ENCODE data around the gene KCNQ1OT1. TPM values are rescaled to one million over a fixed set of nuclear protein-coding genes. Genes with fewer than 3 reads are reported as not detected.

KCNQ1OT1 gene
- total RNA-seq, 1 experiment from 2014 or later, result 3.2 TPM

DNA sequence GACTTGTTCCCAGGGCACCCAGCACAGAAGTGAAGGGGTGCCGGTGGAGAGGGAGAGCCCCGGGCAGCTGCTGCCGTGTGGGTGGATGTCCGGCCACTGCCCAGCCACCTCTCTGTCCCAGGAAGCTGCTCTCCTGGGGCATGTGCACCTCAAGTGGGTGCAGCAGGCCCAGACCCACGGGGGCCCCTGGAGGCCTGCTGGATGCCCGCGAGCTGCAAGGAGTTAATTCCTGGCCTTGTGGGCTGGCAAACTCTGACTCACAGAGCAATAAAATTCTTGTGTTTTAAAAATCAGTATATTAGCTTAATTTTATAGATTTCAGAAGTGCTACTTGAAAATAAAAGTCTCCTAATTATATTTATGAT lies 37.4 kb upstream of the KCNQ1OT1 start:
- no peak for DNase-seq (ENCODE audit: low spot score)

DNA sequence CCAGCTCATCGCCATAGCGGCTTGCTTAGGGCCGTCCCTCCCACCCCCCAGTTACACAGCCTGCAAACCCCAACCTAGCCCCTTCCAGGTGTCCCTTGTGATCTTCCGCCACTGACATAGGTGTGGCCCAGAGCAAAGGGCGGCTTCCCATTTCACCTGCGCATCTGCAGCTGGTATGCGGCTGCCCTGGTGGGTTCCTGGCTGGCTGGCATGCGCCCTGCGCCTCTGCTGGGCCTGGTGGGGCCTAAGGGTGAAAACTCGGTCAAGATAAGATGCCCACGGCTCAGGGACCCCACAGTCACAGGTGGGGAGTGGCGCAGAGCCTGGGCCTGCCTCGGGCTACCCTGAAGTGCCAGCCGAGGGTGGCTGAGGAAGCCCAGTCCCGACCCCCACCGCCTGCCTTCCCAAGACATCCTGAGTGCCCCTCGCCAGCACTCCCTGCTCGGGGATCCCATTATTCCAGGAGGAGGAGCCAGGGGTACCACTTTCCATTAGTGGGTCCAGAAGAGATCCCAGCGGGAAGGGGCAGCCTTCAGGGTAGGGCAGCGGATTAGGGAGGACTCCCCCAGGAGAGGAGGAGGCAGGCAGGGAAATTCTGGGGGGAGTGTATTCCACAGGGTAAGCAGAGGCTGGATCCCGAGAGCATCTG lies 36.9 kb upstream of the KCNQ1OT1 start:
- DNase-seq (ENCODE audit: low spot score), result no peak

DNA sequence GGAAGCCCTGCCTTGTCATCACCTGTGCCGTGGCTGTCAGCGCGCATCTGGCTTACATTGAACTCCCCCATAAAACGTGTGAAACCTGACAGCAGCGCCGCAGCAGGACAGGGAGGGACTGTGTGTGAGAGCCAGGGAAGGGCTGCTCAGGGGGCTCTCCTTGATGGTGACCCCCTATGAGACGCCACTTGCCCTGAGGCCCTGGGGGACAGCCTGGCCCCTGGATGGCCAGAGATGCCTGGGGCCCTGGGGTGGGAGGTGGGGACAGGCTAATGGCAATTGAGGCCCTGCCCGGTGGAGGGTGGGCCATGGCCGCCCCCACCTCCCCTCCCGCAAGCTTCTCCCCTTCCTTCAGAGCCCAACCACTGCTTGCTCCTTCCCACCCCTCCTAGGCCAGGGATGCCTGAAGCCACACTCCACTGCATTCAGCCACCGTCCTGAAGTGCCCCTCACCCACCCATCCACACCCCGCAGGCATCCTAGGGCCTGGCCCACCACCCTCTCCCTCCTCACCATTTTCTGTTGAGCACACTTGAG lies 35.3 kb upstream of the KCNQ1OT1 start:
- no peak for DNase-seq (ENCODE audit: low spot score)

DNA sequence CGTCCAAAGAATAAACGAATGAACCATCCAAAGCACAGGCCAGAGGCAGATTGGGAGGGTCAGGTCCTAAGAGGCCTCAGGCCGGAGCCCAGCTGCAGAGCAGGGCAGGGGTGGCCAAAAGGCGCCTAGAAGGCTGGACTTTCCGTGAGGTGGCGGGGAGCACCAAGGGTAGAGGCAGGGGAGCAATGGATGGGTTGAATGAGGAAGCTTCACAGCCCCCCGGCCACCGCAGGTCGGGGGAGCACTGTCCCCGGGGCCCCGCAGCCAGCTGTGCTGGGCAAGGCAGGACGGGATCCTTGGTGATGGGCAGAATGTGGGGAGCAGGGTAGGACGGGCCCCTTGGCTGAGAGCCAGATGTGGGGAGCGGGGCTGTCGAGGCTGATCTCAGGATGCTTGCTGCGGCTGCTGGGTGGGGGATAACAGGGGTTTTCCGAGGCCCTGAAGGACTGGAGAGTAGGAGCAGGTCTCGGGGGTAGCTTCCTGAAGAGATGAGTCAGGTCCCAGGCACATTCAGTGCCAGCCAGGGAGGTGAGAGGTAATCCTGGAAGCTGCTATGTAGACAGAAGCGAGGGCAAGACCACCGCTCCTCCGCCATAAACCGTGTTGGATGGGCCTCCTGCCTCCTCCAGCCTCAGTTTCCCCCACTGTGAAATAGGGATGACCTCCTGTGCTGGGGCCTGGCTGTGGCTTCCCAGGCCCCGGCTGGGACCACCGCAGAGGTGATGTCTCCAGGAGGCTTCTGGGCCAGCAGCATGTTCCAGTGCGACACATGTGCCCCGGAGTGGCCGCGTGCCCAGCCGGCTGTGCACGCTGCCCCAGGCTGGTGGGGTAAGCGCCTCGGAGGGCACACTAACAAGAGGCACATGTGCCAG lies 34.6 kb upstream of the KCNQ1OT1 start:
- DNase-seq (ENCODE audit: low spot score), result no peak

- no peak for DNase-seq (ENCODE audit: low spot score)
Measured at GRCh38 chr11:2732940-2733628, 33.3 kb upstream of the KCNQ1OT1 start.

GRCh38 chr11:2732261-2732939 lies 32.6 kb upstream of the KCNQ1OT1 start:
- no peak for DNase-seq (ENCODE audit: low spot score)

DNA sequence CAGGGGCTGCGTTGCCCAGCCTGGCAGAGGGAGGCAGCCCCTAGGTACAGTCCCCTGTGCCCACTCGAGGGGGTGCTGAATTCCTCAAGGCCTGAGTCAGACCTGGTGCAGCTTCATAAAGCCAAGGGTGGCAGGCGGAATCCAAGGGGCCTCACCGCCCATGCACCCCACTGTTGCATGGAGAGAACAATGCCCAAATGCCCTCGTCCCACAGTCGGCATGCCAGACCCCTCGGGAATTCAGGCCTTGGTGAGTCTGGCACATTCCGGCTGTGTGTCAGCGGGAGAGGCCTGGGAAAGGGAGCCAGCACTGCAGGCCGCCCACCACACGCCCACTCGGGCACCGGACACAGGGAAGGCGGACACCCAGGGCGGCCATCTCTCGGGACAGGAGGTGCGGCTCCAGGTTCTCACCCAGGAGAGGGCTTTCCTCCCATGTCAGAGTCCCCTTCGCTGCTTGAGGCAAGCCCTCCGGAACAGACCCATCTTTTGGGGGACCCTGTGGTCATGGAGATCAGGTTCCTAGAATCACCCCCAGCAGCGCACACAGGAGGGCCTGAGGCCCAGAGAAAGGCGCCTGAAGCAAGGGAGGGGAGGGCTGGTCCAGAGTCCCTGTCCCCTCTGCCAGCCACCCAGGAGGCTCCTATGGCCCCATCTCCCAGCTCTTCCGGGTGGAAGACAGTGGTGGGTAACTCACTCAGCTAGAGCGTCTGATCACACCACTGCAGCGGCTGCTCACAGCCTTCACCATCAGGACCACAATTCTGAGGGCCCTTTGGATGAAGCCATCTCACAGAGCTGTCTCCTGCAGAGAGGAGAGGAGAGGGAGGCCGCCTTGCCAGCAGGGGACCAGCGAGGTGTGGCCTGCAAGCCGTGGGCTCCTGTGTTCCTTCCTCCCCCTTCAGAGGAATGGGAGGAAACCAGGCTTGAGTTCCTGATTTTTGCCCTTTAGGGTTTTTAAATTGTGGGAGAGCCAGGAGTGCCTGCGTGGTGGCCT lies 31.6 kb upstream of the KCNQ1OT1 start:
- DNase-seq (ENCODE audit: low spot score), result no peak

DNA sequence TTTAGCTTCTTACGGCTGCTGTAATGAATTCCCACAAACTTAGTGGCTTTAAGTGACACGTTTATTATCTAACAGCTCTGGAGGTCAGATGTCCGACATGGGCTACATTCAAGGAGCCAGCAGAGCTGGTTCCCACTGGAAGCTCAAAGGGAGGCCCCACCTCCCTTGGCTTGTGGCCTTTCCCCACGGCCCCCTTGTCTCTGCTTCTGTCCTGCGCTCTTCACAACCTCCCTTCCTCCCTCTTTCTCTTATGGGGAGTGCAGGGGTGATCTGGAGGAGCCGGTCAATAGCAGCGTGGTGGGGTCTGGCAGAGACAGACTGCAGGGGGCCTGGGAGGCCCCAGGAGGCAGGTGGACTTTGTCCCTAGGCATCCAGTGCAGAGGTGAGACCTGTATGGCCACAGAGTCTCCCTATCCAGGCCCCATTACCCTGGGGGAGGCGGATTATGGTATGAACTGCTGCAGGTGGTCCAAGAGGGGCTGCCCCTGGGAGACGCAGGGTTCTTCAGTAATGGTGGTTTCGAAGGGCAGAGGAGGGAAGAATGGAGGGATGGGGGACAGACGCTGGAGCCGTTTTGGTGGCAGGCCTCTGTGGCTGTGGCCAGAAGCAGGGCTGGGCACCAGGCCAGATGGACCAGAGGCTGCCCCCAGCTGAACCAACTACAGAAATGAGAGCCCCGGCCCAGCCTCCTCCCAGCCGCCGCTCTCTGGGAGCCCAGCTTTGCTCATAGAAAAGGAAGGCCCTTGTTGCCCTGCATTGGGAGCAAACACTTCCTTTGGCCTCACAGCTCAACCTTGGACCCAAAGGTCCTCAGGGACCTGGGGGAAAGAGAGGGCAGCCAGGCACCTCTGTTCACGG lies 30.7 kb upstream of the KCNQ1OT1 start:
- DNase-seq (ENCODE audit: low spot score), result no peak

GRCh38 chr11:2729841-2730240 lies 30.0 kb upstream of the KCNQ1OT1 start:
- DNase-seq (ENCODE audit: low spot score), result no peak

- DNase-seq (ENCODE audit: low spot score), result no peak
Measured at GRCh38 chr11:2728663-2729332, 29.0 kb upstream of the KCNQ1OT1 start.

DNA sequence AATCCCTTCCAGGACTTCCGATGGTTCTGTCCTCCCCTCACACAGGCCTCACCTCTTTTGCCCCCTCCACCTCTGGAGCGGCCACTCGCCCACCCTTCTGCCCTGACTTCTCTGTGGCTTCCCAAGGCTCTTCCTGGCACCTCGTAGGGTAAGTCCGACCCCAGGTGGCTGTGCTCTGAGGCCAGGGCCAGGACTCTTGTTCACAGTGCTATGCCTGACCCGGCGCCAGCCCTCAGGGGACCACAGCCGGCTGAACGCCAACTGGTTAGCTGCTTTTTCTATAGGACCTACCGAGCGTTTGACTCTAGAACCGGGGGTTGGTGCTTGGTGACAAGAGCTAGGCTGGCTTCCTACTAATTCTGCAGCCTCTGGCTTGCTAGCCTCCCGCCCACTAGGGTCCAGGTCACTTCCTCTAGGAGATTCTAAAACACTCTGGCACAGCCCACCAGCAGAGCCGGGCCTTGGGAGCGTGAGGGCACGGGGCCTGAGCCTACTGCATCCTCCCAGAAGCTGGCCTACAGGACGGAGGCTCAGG lies 28.4 kb upstream of the KCNQ1OT1 start:
- no peak for DNase-seq (ENCODE audit: low spot score)

DNA sequence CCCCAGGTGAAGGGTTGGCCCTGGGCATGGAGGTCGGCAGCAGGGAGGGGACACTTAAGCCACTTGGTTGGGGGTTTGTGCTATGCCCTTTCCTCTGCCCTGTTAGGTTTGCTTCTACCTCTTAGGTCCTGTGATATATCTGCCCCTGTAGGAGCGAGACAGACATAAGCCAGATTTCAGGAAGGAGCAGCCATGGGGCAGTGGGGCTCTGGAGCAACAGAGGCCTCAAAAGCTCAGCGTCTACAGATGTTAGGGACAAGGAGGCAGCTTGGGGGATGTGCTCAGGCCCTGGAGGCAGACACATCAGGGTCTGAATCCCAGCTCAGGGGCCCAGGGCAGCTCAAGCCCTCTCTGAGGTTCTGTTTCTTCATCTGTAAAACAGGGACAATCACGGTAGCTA lies 27.2 kb upstream of the KCNQ1OT1 start:
- no peak for DNase-seq (ENCODE audit: low spot score)

DNA sequence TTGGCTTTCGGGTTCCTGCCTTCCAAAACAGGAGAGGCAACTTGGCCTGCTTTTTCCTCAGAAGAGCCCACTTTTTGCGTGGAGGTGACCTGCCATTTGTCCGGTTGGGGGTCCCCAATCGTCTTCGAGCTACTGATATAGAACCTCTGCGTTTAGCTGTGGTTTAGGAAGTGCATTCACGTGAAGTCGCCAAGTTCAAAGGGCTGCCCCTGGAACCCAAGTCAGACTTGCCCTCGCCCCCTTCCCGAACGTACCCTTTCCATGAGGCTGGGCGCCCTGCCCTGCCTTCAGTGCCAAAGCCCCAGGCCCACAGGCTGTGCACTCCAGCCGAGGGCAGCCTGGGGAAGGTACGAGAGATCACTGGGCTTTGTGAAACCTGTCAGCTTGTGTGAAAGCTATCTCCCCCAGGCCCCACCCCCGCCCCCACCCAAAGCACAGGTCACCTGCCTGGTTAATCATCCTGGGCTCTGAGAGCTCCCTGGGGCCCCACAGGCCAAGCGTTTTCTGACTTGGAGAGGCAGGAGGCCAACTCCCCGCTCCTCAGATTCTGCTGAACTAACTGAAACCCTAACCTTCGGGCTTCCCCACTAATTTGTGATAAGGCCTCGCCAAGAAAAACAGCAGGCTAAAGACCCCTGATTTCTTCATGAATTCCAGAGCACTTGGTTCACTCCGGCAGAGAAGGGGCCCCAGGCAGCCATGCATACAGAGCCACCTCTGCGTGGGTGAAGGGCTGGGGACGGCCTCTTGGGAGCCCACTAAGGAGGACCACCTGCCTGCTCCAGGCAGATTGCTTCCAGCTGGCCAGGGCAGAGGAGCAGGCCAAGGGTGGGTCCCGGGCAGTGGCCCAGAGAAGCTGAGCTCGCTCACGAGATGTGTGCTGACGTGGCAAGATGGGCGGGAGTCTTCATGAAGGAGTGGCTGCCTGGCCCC lies 25.8 kb upstream of the KCNQ1OT1 start:
- DNase-seq (ENCODE audit: low spot score), result no peak

GRCh38 chr11:2724653-2725367 lies 25.0 kb upstream of the KCNQ1OT1 start:
- no peak for DNase-seq (ENCODE audit: low spot score)

DNA sequence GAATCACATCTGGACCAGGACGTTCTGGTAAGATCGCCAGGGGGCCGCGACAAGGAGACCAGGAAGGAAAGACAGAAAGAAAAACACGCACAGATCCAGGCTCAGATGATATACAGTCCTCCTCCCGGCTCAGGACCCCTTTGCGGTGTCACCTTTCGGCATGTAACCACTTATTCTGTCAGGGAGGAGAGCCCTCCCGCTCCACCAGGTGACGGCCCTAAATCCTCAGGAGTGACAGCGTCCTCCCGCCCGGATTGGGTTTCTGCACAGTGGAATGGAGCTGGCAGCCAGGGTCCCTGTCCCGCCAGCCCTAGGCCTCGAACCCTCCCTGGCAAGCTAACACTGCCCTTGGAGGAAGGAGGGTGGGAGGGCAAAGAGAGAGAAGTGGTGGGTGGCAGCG lies 24.3 kb upstream of the KCNQ1OT1 start:
- no peak for DNase-seq (ENCODE audit: low spot score)

DNA sequence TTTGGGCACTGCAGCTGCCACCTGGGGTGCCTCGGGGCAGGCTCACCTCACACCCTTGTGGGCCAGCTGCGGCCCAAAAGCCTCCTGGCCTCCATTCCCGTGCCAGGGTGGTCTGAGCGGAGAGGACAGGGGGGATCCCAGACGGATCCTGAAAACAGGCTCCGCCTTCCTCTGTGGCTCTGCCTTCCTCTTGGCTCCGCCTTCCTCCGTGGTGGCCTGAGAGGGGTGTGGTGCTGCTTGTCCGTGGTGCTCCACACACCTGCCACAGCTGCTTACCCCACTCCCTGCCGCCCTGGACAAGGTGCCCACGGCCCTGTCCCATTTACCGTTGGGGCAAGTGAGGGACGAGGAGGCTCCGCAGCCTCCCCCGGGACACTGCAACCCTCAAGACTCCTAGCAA lies 23.2 kb upstream of the KCNQ1OT1 start:
- DNase-seq (ENCODE audit: low spot score), result no peak

All from HT-29 (cell line).